GM13977 (cell line): ENCODE data around the gene CACNA1C.

Experiments
- DNase-seq: peaks from one replicate; pipeline ENCODE4 v3.0.0; 2012; ENCODE audit warnings: low spot score
- CTCF ChIP-seq: IDR thresholded peaks from 2 replicates; pipeline ENCODE4 v1.5.1; 2012; ENCODE audit warnings: mild to moderate bottlenecking, control low read depth; ENCODE audit not compliant: insufficient read depth; ENCODE audit errors: extremely low read depth, missing control alignments
- in situ Hi-C: fragments of 300-500 bp; cut with MboI; formaldehyde crosslinking; loops from one replicate; pipeline ENCODE4 v1.12.0; 2022; ENCODE audit warnings: low sequenced_read_pairs, low pct_unique_long_range_greater_than_20kb, mixed read lengths, inconsistent platforms; ENCODE audit not compliant: unreplicated experiment

CACNA1C gene

GRCh38 chr12:2668816-2669215, 616.0 kb downstream of the CACNA1C start:
- no peak for TF ChIP-seq CTCF
- no peak for DNase-seq
- in situ Hi-C loops: no loop called here

- no peak for DNase-seq
- no peak for TF ChIP-seq CTCF
- in situ Hi-C loops: no loop called here
These were observed 616.8 kb downstream of the CACNA1C start for GRCh38 chr12:2669560-2669959.

GRCh38 chr12:2672863-2673262, 620.1 kb downstream of the CACNA1C start:
- in situ Hi-C loops: no loop called here
- TF ChIP-seq CTCF: no peak
- no peak for DNase-seq

- in situ Hi-C loops: no loop called here
- DNase-seq: no peak
- no peak for TF ChIP-seq CTCF
These were observed 621.4 kb downstream of the CACNA1C start for GRCh38 chr12:2673966-2674810.

- in situ Hi-C loops: no loop called here
- no peak for DNase-seq
- no peak for TF ChIP-seq CTCF
These were observed 623.0 kb downstream of the CACNA1C start for GRCh38 chr12:2675776-2676175.

GRCh38 chr12:2677142-2677880, 624.5 kb downstream of the CACNA1C start:
- in situ Hi-C loops: no loop called here
- DNase-seq: no peak
- no peak for TF ChIP-seq CTCF
